ENCODE results near the gene NR1D2.

NR1D2 gene

DNA sequence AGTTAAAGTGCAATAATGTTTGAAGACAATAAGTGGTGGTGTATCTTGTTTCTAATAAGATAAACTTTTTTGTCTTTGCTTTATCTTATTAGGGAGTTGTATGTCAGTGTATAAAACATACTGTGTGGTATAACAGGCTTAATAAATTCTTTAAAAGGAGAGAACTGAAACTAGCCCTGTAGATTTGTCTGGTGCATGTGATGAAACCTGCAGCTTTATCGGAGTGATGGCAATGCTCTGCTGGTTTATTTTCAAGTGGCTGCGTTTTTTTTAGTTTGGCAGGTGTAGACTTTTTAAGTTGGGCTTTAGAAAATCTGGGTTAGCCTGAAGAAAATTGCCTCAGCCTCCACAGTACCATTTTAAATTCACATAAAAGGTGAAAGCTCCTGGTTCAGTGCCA lies 25.5 kb upstream of the NR1D2 start:
- FAIRE-seq = no peak

DNA sequence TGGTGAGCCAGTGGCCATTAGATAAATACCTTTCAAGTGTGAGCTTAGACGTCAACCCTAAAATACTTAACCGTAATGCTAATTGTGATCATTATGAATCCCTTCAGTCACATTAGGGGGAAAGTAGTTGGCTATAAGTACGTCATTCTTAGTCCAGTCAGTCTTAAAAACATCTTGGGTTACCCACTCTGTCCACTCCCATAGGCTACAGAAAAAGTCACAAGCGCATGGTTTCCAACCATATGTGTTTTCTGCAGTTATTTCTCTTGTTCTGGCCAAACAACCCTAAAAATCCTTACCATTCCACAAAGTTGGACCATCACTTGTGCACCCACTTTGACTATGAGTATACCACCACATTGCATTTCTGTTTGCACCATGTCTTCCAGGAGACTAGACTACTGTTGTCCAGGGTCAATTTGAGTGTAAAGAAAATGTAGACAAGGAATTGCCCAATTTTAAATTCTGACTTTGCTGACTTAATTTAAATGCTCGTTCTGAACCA lies 24.9 kb upstream of the NR1D2 start:
- TF ChIP-seq POLR2A (IDR thresholded peaks at IDR 0.05; ENCODE audit: low read depth, low read length) = no peak
- DNase-seq (ENCODE audit: insufficient read length, low spot score) (no peak), FAIRE-seq (peak; percentile 27)

More for the DNA sequence above, 25.5 kb upstream of the NR1D2 start:
- TF ChIP-seq POLR2A (IDR thresholded peaks at IDR 0.05; ENCODE audit: low read depth, low read length) = no peak
- DNase-seq (ENCODE audit: insufficient read length, low spot score) = no peak

DNA sequence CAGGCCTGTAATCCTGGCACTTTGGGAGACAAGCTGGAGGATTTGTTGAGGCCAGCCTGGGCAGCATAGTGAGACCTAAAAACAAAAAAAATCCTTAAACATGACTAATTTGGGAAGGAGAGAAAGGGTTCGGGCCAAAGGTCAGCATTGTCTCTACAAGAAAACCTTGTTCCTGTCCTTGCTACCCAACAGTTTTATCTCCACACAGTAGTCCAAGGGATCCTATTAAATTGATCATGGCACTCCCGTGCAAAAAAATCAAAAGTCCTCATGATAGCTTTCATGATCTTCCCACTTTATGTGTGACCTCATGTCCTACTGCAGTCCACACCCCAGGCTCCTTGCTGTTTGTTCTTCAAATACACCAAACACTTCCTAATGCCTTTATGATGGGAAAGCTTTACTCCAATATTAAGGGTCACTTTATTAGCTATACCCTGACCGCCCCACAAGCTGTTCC lies 24.0 kb upstream of the NR1D2 start:
- DNase-seq (ENCODE audit: insufficient read length, low spot score) = no peak
- FAIRE-seq = no peak
- no peak for TF ChIP-seq POLR2A (IDR thresholded peaks at IDR 0.05; ENCODE audit: low read depth, low read length)

DNA sequence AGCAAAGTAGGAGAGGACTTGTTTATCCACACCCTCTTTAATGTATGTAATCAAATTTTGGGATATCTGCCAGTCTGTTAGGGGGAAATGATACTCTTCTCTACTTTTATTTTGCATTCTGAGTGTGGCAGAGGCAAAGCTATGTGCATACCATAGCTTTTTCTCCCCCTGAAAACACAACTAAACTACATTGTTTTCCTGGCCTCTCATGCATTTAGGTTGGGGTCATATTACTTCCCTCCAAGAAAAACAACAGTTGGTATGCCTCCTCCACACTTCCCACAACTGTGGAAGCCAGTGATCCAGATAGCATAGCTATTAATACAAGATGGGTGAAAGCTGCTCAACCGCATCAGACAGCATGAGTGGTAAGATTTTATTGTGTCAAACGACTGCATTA lies 21.3 kb upstream of the NR1D2 start:
- FAIRE-seq = no peak
- no peak for DNase-seq (ENCODE audit: insufficient read length, low spot score)
- no peak for TF ChIP-seq POLR2A (IDR thresholded peaks at IDR 0.05; ENCODE audit: low read depth, low read length)

DNA sequence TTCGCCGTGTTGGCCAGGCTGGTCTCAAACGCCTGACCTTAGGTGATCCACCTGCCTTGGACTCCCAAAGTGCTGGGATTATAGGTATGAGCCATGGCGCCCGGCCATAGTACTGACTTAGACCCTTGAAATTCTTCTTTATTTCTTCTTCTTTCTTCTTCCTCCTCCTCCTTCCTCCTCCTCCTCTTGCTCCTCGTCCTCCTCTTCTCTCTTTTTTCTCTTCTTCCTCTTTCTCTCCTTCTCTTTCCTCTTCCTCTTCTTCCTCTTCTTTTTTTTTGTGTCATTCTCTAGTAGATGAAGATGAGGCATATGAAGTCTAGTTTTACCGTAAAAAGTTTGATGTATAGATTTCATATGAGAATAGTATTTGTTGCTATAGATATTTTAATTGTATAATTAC lies 18.8 kb upstream of the NR1D2 start:
- FAIRE-seq = no peak
- no peak for DNase-seq (ENCODE audit: insufficient read length, low spot score)
- no peak for TF ChIP-seq POLR2A (IDR thresholded peaks at IDR 0.05; ENCODE audit: low read depth, low read length)

DNA sequence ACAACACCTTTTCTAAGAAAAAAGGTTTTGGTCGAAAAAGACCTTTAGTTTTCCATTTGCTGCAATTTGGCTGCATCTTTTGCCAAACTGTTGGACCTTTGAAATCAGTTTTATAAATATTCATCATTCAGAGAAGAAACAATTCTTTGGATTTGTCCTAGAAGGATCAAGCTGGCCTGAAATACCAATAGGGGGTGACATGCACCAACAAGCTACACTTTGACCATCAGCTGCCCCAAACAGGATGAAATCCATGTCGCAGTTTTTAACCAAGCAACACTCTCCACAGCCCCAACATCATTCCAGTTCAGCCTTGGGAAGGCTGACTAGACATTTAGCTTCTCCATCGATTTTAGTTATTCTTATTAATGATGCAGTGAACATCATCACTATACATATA lies 18.4 kb upstream of the NR1D2 start:
- FAIRE-seq (no peak), DNase-seq (ENCODE audit: insufficient read length, low spot score) (no peak)
- no peak for TF ChIP-seq POLR2A (IDR thresholded peaks at IDR 0.05; ENCODE audit: low read depth, low read length)

DNA sequence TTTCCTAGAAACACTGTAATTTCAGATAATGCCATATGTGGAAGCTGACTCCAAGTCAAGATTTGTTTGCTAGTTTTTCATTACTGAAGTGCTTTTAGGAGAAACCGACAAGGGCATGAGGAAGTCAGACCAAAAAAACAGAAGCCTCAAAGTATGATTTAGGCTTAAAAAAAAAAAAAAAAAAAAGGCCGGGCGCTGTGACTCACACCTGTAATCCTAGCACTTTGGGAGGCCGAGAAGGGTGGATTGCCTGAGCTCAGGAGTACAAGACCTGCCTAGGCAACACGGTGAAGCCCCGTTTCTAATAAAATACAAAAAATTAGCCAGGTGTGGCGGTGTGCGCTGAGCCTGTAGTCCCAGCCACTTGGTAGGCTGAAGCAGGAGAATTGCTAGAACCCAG lies 16.6 kb upstream of the NR1D2 start:
- DNase-seq (ENCODE audit: insufficient read length, low spot score) = no peak
- TF ChIP-seq POLR2A (IDR thresholded peaks at IDR 0.05; ENCODE audit: low read depth, low read length) = no peak
- no peak for FAIRE-seq

DNA sequence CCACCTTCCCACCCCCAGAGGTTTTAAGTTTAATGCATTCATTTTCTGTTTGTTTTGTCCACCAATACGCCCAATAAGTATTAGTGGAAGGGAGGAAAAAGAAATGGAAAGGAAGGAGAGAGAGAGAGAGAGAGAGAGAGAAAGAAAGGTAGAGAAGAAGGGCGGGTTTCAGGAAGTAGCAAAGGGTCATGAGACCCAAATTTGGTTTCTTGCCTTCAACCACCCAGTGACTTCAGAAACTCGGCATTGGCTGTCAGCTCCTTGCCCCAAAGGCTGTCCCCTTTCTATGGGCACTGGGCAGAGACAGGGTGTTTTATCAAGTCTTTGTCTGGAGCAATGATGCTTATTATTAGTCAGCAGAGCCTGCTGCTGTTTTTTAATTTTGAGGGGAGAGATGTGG lies 13.5 kb upstream of the NR1D2 start:
- no peak for FAIRE-seq
- TF ChIP-seq POLR2A (IDR thresholded peaks at IDR 0.05; ENCODE audit: low read depth, low read length) = no peak

DNA sequence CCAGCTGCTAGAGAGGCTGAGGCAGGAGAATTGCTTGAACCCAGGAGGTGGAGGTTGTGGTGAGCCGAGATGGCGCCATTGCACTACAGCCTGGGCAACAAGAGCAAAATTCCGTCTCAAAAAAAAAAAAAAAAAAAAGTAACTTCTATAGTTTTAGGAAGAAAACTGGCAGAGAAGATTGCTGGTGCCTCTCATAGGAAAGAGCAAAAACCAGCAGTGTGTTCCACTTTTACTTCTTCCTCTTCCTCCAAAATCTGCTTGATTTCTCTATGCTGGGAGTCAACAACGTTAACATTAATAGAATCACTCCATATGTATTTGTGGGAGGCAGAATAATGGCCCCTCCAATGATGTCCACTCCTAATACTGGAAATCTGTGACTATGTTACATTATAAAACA lies 12.5 kb upstream of the NR1D2 start:
- TF ChIP-seq POLR2A (IDR thresholded peaks at IDR 0.05; ENCODE audit: low read depth, low read length) = no peak
- DNase-seq (ENCODE audit: insufficient read length, low spot score) (no peak), FAIRE-seq (no peak)

More for the DNA sequence above, 13.5 kb upstream of the NR1D2 start:
- DNase-seq (ENCODE audit: insufficient read length, low spot score) = no peak

DNA sequence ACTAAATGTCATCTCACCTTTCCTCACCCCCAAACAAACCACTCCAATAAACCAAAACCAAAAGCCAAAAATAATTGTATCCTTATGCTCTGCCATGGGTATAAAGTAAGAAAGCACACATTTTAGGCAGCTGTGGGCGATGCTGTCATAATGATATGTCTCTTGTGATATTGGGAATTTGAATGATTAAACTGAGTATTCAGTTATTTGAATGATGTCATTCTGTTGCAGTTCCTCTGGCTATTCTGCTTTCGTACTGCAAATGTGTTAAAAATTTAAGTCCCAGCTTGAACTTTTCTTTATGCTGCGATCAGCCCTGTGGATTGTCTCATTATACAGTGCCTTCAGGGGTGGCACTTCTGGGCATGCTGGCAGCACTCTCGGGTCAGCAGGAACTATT lies 10.8 kb upstream of the NR1D2 start:
- FAIRE-seq (no peak), DNase-seq (ENCODE audit: insufficient read length, low spot score) (no peak)
- TF ChIP-seq POLR2A (IDR thresholded peaks at IDR 0.05; ENCODE audit: low read depth, low read length) = no peak

DNA sequence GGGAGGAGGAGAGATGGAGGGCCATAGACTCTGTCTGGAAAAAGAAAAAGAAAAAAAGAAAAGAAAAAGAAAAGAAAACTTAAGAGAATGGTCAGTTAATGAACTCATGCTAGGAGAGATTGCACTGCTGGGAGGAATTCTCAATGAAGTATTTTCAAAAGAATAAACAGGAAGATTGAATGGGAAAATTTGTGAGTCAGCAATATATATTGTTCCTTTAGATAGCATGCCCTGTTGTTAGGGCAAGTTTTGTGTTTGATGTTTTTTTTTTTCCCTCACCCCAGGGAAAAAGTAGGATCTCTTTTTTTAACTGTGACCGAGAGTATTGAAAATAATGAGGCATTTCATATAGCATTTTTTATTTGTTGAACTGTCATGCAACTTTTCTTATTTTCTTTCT lies 7.8 kb upstream of the NR1D2 start:
- DNase-seq (ENCODE audit: insufficient read length, low spot score) (no peak), FAIRE-seq (no peak)
- no peak for TF ChIP-seq POLR2A (IDR thresholded peaks at IDR 0.05; ENCODE audit: low read depth, low read length)

DNA sequence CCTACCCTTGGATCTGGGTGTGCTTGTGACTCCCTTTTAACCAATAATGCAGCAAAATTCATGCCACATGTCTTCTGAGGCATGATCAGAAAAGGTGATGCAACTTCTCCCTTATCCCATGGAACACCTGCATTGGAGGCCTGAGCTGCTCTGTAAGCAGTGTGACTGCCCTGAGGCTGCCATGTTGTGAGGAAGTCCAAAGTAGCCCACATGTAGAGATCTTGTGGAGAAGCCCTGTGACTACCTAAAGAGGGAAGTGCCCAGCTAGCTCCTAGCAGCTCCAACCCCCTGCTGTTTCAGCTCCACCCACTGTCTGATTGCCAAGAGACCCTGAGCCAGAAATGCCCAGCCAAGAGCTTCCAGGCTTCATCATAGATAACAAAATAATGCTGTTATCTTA lies 6.4 kb upstream of the NR1D2 start:
- no peak for TF ChIP-seq POLR2A (IDR thresholded peaks at IDR 0.05; ENCODE audit: low read depth, low read length)
- no peak for DNase-seq (ENCODE audit: insufficient read length, low spot score)
- FAIRE-seq = no peak

DNA sequence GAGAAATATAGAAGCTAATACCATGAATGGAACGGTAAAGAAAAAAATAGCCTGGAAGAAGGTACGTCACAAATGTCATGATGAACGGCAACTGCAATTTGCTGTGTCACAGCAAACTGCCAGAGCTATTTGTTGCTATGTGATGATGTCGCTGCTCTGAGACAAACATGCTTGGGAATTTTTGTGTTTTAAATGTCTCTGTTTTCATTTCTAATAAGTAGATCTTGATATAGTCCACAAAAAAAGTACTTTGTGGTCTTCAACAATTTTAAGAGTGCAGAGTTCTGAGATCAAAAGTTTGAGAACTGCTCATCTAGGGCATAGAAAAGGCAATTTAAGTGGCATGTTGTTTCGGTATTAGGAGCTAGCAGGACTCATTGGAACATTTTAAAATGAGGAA lies 4.3 kb upstream of the NR1D2 start:
- FAIRE-seq = no peak
- DNase-seq (ENCODE audit: insufficient read length, low spot score) = no peak
- no peak for TF ChIP-seq POLR2A (IDR thresholded peaks at IDR 0.05; ENCODE audit: low read depth, low read length)

DNA sequence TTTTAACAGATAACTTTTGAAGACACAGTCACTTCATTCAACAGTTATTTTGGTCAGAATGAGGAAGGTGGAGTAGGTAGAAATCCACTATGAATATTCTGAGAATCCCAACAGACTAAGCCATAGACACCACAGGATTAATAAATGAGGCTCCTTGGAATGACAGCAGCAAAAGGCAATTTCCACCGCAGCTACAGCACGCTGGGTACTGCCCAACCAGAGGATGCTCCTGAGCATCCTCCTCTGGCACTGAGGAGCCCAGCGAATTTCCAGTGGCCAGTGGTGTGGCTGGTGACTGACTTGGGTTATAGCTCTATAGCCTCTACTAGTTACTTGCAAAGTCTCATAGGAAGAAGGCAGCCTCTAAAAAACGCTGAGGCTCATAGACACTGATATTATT lies 3.6 kb upstream of the NR1D2 start:
- no peak for FAIRE-seq
- no peak for DNase-seq (ENCODE audit: insufficient read length, low spot score)
- no peak for TF ChIP-seq POLR2A (IDR thresholded peaks at IDR 0.05; ENCODE audit: low read depth, low read length)

DNA sequence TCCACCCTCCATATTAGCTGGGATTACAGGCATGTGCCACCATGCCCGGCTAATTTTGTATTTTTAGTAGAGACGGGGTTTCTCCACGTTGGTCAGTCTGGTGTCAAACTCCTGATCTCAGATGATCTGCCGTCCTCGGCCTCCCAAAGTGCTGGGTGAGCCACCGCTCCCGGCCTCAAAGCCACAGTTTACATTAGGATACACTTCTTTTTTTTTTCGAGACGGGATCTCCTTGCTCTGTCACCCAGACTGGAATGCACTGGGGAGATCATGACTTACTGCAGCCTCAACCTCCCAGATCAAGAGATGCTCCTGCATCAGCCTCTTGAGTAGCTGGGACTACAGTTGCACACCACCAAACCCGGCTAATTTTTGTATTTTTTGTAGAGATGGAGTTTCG lies 2.5 kb upstream of the NR1D2 start:
- DNase-seq (ENCODE audit: insufficient read length, low spot score) = no peak
- no peak for FAIRE-seq
- no peak for TF ChIP-seq POLR2A (IDR thresholded peaks at IDR 0.05; ENCODE audit: low read depth, low read length)
